A549 (cell line): ENCODE measurements around the gene RAPGEF6. TPM values are rescaled to one million over a fixed set of nuclear protein-coding genes. Genes with fewer than 3 reads are reported as not detected.

Source experiments
- ATAC-seq, 2 experiments: fragments of 200-7000 bp in 1 of 2; fragments of >200 bp in 1 of 2; cut with Nextera tagmentation in 1 of 2; cut with Tn5 transposase in 1 of 2; 3 replicates each; pipeline versions ENCODE4 v1.8.0 to v1.9.1; 2018 to 2020; ENCODE audit warnings: mild to moderate bottlenecking in 1 of 2, moderate library complexity in 1 of 2
- CTCF ChIA-PET: fragments of 300-600 bp; sonication (Branson Sonifier 250); formaldehyde crosslinking; extraction: SDS; loops from one replicate; lab custom pipeline; 2021; ENCODE audit warnings: antibody characterized with exemption, inconsistent platforms; lab: Yijun Ruan, JAX
- POLR2A ChIA-PET: fragments of 350-600 bp; formaldehyde crosslinking; extraction: SDS; loops from one replicate; lab custom pipeline; 2021; ENCODE audit warnings: antibody characterized with exemption, inconsistent platforms; lab: Yijun Ruan, JAX
- DNase-seq, 2 experiments: peaks; one replicate each; pipeline versions ENCODE4 v3.0.0 to v3.0.0-alpha.2; 2011 to 2016; ENCODE audit warnings: low read depth in 1 of 2, low spot score in 1 of 2
- FAIRE-seq: peaks from 2 replicates; lab custom pipeline; 2011; peaks lifted over from hg19 to GRCh38; lab: Jason Lieb, UNC
- H3K27ac ChIP-seq, 2 experiments: fragments of >200 bp; sonication (Bioruptor Twin); formaldehyde crosslinking; 3 replicates each; pipeline ENCODE4 v1.5.1; 2016 to 2017
- H3K4me1 ChIP-seq: fragments of >200 bp; sonication (Bioruptor Twin); formaldehyde crosslinking; 3 replicates; pipeline ENCODE4 v1.6.1; 2016
- H3K4me2 ChIP-seq: fragments of >200 bp; sonication (Bioruptor Twin); formaldehyde crosslinking; 3 replicates; pipeline ENCODE4 v1.6.1; 2016
- H3K4me3 ChIP-seq: fragments of >200 bp; sonication (Bioruptor Twin); formaldehyde crosslinking; 3 replicates; pipeline ENCODE4 v1.5.1; 2016
- H3K9me3 ChIP-seq: fragments of >200 bp; sonication (Bioruptor Twin); formaldehyde crosslinking; 3 replicates; pipeline ENCODE4 v1.6.1; 2016
- CBX2 ChIP-seq: fragments of 200-600 bp; sonication (generic); IDR thresholded peaks from 2 replicates; pipeline ENCODE4 v1.6.1; 2016; ENCODE audit warnings: low read depth, mild to moderate bottlenecking, borderline replicate concordance
- CBX8 ChIP-seq: fragments of 200-600 bp; sonication (generic); IDR thresholded peaks from 2 replicates; pipeline ENCODE4 v1.6.1; 2016
- CHD4 ChIP-seq: fragments of 200-600 bp; sonication (generic); IDR thresholded peaks from 2 replicates; pipeline ENCODE4 v1.6.1; 2016; ENCODE audit warnings: antibody characterized with exemption, mild to moderate bottlenecking, borderline replicate concordance
- EHF ChIP-seq: fragments of 250-450 bp; sonication (Bioruptor Pico); IDR thresholded peaks from 2 replicates; pipeline ENCODE4 v1.5.0; 2020; ENCODE audit warnings: mild to moderate bottlenecking
- EHMT2 ChIP-seq: fragments of 200-600 bp; sonication (generic); IDR thresholded peaks from 2 replicates; pipeline ENCODE4 v1.6.1; 2016; ENCODE audit warnings: antibody characterized with exemption, low read depth, mild to moderate bottlenecking, moderate library complexity
- EP300 ChIP-seq, 2 experiments: fragments of >200 bp; sonication (Bioruptor Twin); formaldehyde crosslinking; IDR thresholded peaks; 2 replicates in 1 of 2; 3 replicates in 1 of 2; pipeline ENCODE4 v1.6.1; 2016 to 2017
- ESRRA ChIP-seq: fragments of 150-350 bp; IDR thresholded peaks from 2 replicates; pipeline ENCODE4 v1.6.1; 2014; ENCODE audit warnings: mild to moderate bottlenecking, low read length, borderline replicate concordance
- HDAC2 ChIP-seq: fragments of 200-600 bp; sonication (generic); IDR thresholded peaks from 2 replicates; pipeline ENCODE4 v1.6.1; 2016
- HOXB13 ChIP-seq: fragments of 250-450 bp; sonication (Bioruptor Pico); IDR thresholded peaks from 2 replicates; pipeline ENCODE4 v1.5.0; 2020; ENCODE audit warnings: low read depth, mild to moderate bottlenecking, moderate library complexity
- JUN ChIP-seq, 2 experiments: fragments of >200 bp; sonication (Bioruptor Twin); formaldehyde crosslinking; IDR thresholded peaks; 2 replicates in 1 of 2; 3 replicates in 1 of 2; pipeline ENCODE4 v1.6.1; 2016 to 2017
- JUNB ChIP-seq: fragments of >200 bp; sonication (Bioruptor Twin); formaldehyde crosslinking; IDR thresholded peaks from 2 replicates; pipeline ENCODE4 v1.6.1; 2016
- KDM5A ChIP-seq: fragments of 200-600 bp; sonication (generic); IDR thresholded peaks from 2 replicates; pipeline ENCODE4 v1.6.1; 2016; ENCODE audit warnings: antibody characterized with exemption, mild to moderate bottlenecking
- MAFK ChIP-seq: fragments of 450-650 bp; IDR thresholded peaks from 2 replicates; pipeline ENCODE4 v1.6.1; 2014; ENCODE audit not compliant: partially characterized antibody
- MYC ChIP-seq: IDR thresholded peaks from 2 replicates; pipeline ENCODE4 v1.6.1; 2012; ENCODE audit warnings: mild to moderate bottlenecking, inconsistent platforms, low read length, improper control_type of control experiment, borderline replicate concordance
- NFE2L2 ChIP-seq: fragments of 150-350 bp; conservative IDR thresholded peaks from 2 replicates; pipeline ENCODE4 v1.6.1; 2014; ENCODE audit warnings: low read length
- PHF8 ChIP-seq: fragments of 200-600 bp; sonication (generic); IDR thresholded peaks from 2 replicates; pipeline ENCODE4 v1.6.1; 2016; ENCODE audit warnings: low read depth, mild to moderate bottlenecking, antibody characterized with exemption, moderate library complexity, borderline replicate concordance
- POLR2AphosphoS2 ChIP-seq: conservative IDR thresholded peaks from 2 replicates; pipeline ENCODE4 v1.6.1; 2012; ENCODE audit warnings: low read length, improper control_type of control experiment, inconsistent platforms
- RARB ChIP-seq: fragments of 250-450 bp; sonication (Bioruptor Pico); IDR thresholded peaks from 2 replicates; pipeline ENCODE4 v1.8.0; 2021; ENCODE audit warnings: mild to moderate bottlenecking, moderate library complexity
- RCOR1 ChIP-seq: fragments of 150-350 bp; IDR thresholded peaks from 2 replicates; pipeline ENCODE4 v1.6.1; 2014; ENCODE audit warnings: antibody characterized with exemption, low read length, low read depth
- RFX5 ChIP-seq: fragments of 450-650 bp; IDR thresholded peaks from 2 replicates; pipeline ENCODE4 v1.7.1; 2014; ENCODE audit warnings: antibody characterized with exemption, mild to moderate bottlenecking, moderate library complexity
- RNF2 ChIP-seq: fragments of 200-600 bp; sonication (generic); IDR thresholded peaks from 2 replicates; pipeline ENCODE4 v1.6.1; 2016; ENCODE audit warnings: low read depth, mild to moderate bottlenecking, antibody characterized with exemption, moderate library complexity, borderline replicate concordance
- SMC3 ChIP-seq: fragments of >200 bp; sonication (Bioruptor Twin); formaldehyde crosslinking; IDR thresholded peaks from 3 replicates; pipeline ENCODE4 v1.6.1; 2018; ENCODE audit warnings: inconsistent platforms
- WGBS: methylation state at CpG from one replicate; pipeline ENCODE4 v1.1.6; 2017; ENCODE audit errors: missing lambda C conversion rate; 5-methylcytosine and 5-hydroxymethylcytosine counted together
- polyA plus RNA-seq, 4 experiments: library from polyadenylated mRNA; depleted of rRNA in 3 of 4; stranded (reverse); fragments of >200 nt; fragmentation: RNase III in 1 of 4; extraction: RNeasy Plus Mini Kit Qiagen cat#74134 plus additional on column Dnase treatment in 1 of 4; gene quantifications; 2 replicates in 3 of 4; 3 replicates in 1 of 4; pipeline ENCODE4 v1.2.3, GENCODE V29; 2011 to 2017
- TF ChIP-seq, protein P1 (sequence below): fragments of >200 bp; sonication (Bioruptor Twin); formaldehyde crosslinking; IDR thresholded peaks from 2 replicates; pipeline ENCODE4 v1.6.1; 2016
- TF ChIP-seq, protein P2 (sequence below): IDR thresholded peaks from 2 replicates; pipeline ENCODE4 v1.6.1; 2012; ENCODE audit warnings: low read depth, borderline replicate concordance
- TF ChIP-seq, protein P3 (sequence below): fragments of 200-600 bp; sonication (generic); IDR thresholded peaks from 2 replicates; pipeline ENCODE4 v1.6.1; 2016; ENCODE audit warnings: antibody characterized with exemption, mild to moderate bottlenecking, moderate library complexity
- TF ChIP-seq, protein P4 (sequence below): fragments of 450-650 bp; IDR thresholded peaks from 2 replicates; pipeline ENCODE4 v1.6.1; 2014; ENCODE audit warnings: antibody characterized with exemption
- TF ChIP-seq, protein P5 (sequence below): fragments of 250-450 bp; sonication (Bioruptor Pico); IDR thresholded peaks from 2 replicates; pipeline ENCODE4 v1.5.0; 2021; ENCODE audit warnings: mild to moderate bottlenecking, moderate library complexity, borderline replicate concordance
- TF ChIP-seq, protein P6 (sequence below): fragments of >200 bp; sonication (Bioruptor Twin); formaldehyde crosslinking; IDR thresholded peaks from 3 replicates; pipeline ENCODE4 v1.5.1; 2016

The RAPGEF6 gene
- polyA plus RNA-seq, 2 of the 4 experiments (the other 2 are of a cell fraction), result 5.9 to 15.2 TPM

DNA sequence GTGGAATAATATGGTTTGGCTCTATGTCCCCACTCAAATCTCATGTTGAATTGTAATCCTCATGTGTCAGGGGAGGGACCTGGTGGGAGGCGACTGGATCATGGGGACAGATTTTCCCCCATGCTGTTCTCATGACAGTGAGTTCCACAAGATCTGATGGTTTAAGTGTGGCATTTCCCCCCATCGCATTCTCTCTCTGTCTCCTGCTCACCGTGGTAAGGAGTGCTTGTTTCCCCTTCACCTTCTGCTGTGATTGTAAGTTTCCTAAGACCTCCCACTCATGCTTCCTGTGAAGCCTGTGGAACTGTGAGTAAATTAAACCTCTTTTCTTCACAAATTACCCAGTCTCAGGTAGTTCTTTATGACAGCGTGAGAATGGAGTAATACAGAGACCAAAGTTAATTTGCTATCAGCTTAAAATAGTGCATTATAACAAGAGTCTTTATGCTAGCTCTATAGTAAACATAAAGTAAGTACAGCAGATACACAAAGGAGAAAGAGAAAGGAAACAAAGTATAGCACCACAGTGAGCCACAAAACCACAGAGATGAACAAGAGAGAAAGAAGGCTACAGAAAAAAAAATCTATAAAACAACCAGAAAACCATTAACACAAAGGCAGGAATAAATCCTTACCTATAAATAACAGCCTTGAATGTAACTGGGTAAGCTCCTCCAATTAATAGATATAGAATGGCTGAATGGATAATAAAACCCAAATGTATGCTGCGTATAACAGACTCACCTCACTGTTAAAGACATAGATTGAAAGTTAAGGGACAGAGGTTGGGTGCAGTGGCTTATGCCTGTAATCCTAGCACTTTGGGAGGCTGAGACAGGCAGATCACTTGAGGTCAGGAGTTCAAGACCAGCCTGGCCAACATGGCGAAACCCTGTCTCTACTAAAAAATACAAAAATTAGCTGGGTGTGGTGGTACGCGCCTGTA, 39.7 kb downstream of the RAPGEF6 start:
- Histone ChIP-seq H3K27ac (no peak overlapping the region), H3K9me3 (no peaks in the 10 kb centered on the region)
- no peak for ATAC-seq
- CTCF ChIA-PET, result interaction anchor here (0.6 kb wide), 1 partner anchor 319 kb away, joined by 3 read pairs; no protein-coding TSS in a partner anchor
- POLR2A ChIA-PET, result no interaction called here
- TF ChIP-seq CBX8, result no peak
- no peak for TF ChIP-seq POLR2AphosphoS2
- no peak for TF ChIP-seq EHF (CRISPR knock-in tag)
- no peak for TF ChIP-seq HDAC2
- TF ChIP-seq, protein P1, sequence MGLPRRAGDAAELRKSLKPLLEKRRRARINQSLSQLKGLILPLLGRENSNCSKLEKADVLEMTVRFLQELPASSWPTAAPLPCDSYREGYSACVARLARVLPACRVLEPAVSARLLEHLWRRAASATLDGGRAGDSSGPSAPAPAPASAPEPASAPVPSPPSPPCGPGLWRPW, result no peak
- TF ChIP-seq PHF8, result no peak
- TF ChIP-seq MYC, result no peak
- TF ChIP-seq EP300 (IDR thresholded peaks at IDR 0.05), result no peak
- TF ChIP-seq RNF2, result no peak
- TF ChIP-seq KDM5A, result no peak
- no peak for TF ChIP-seq RCOR1
- TF ChIP-seq JUNB, result no peak
- TF ChIP-seq JUN (IDR thresholded peaks at IDR 0.05), result no peak
- TF ChIP-seq, all 56 proteins: peak for 0
- Histone ChIP-seq H3K4me2 (no peak overlapping the region), H3K4me1 (no peaks in the 10 kb centered on the region), H3K4me3 (no peak overlapping the region)
- FAIRE-seq (no peak), DNase-seq (no peak)
- WGBS, result 93% methylated on average over 8 of the region's 8 CpGs

DNA sequence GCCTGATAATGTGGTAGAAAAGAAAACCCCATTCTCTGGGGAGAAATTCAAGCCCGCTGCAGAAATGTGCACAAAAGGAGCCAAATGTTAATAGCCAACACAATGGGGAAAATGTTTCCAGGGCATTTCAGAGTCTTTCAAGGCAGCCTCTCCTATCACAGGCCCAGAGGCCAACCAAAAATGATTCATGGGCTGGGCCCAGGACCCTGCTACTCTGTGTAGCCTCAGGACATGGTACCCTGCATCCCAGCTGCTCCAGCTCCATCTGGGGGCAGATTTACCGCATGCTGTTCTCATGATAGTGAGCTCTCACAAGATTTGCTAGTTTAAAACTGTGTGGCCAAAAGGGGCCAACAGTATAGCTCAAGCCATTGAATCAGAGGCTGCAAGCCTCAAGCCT, 41.1 kb downstream of the RAPGEF6 start:
- no peak for DNase-seq
- Histone ChIP-seq H3K27ac (no peak overlapping the region), H3K9me3 (no peaks in the 10 kb centered on the region), H3K4me3 (no peak overlapping the region), H3K4me1 (no peaks in the 10 kb centered on the region), H3K4me2 (no peak overlapping the region)
- POLR2A ChIA-PET, result no interaction called here
- no peak for ATAC-seq
- CTCF ChIA-PET, result interaction anchor here (0.9 kb wide), 1 partner anchor 414 kb away, joined by 3 read pairs; no protein-coding TSS in a partner anchor
- WGBS, result 98% methylated on average over 2 of the region's 2 CpGs
- FAIRE-seq, result no peak
- TF ChIP-seq, protein P2, sequence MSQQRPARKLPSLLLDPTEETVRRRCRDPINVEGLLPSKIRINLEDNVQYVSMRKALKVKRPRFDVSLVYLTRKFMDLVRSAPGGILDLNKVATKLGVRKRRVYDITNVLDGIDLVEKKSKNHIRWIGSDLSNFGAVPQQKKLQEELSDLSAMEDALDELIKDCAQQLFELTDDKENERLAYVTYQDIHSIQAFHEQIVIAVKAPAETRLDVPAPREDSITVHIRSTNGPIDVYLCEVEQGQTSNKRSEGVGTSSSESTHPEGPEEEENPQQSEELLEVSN, result no peak
- TF ChIP-seq EHMT2, result no peak
- no peak for TF ChIP-seq ESRRA
- no peak for TF ChIP-seq RNF2
- no peak for TF ChIP-seq HOXB13 (CRISPR knock-in tag)
- no peak for TF ChIP-seq CBX2
- no peak for TF ChIP-seq RCOR1
- no peak for TF ChIP-seq CHD4
- no peak for TF ChIP-seq SMC3
- TF ChIP-seq RARB (CRISPR knock-in tag), result no peak
- TF ChIP-seq RFX5, result no peak
- TF ChIP-seq, protein P3, sequence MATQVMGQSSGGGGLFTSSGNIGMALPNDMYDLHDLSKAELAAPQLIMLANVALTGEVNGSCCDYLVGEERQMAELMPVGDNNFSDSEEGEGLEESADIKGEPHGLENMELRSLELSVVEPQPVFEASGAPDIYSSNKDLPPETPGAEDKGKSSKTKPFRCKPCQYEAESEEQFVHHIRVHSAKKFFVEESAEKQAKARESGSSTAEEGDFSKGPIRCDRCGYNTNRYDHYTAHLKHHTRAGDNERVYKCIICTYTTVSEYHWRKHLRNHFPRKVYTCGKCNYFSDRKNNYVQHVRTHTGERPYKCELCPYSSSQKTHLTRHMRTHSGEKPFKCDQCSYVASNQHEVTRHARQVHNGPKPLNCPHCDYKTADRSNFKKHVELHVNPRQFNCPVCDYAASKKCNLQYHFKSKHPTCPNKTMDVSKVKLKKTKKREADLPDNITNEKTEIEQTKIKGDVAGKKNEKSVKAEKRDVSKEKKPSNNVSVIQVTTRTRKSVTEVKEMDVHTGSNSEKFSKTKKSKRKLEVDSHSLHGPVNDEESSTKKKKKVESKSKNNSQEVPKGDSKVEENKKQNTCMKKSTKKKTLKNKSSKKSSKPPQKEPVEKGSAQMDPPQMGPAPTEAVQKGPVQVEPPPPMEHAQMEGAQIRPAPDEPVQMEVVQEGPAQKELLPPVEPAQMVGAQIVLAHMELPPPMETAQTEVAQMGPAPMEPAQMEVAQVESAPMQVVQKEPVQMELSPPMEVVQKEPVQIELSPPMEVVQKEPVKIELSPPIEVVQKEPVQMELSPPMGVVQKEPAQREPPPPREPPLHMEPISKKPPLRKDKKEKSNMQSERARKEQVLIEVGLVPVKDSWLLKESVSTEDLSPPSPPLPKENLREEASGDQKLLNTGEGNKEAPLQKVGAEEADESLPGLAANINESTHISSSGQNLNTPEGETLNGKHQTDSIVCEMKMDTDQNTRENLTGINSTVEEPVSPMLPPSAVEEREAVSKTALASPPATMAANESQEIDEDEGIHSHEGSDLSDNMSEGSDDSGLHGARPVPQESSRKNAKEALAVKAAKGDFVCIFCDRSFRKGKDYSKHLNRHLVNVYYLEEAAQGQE, result no peak
- TF ChIP-seq, protein P4, sequence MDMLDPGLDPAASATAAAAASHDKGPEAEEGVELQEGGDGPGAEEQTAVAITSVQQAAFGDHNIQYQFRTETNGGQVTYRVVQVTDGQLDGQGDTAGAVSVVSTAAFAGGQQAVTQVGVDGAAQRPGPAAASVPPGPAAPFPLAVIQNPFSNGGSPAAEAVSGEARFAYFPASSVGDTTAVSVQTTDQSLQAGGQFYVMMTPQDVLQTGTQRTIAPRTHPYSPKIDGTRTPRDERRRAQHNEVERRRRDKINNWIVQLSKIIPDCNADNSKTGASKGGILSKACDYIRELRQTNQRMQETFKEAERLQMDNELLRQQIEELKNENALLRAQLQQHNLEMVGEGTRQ, result no peak
- TF ChIP-seq, protein P5, sequence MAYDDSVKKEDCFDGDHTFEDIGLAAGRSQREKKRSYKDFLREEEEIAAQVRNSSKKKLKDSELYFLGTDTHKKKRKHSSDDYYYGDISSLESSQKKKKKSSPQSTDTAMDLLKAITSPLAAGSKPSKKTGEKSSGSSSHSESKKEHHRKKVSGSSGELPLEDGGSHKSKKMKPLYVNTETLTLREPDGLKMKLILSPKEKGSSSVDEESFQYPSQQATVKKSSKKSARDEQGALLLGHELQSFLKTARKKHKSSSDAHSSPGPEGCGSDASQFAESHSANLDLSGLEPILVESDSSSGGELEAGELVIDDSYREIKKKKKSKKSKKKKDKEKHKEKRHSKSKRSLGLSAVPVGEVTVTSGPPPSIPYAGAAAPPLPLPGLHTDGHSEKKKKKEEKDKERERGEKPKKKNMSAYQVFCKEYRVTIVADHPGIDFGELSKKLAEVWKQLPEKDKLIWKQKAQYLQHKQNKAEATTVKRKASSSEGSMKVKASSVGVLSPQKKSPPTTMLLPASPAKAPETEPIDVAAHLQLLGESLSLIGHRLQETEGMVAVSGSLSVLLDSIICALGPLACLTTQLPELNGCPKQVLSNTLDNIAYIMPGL (CRISPR knock-in tag), result no peak
- TF ChIP-seq NFE2L2, result no peak
- no peak for TF ChIP-seq MAFK
- TF ChIP-seq, protein P6, sequence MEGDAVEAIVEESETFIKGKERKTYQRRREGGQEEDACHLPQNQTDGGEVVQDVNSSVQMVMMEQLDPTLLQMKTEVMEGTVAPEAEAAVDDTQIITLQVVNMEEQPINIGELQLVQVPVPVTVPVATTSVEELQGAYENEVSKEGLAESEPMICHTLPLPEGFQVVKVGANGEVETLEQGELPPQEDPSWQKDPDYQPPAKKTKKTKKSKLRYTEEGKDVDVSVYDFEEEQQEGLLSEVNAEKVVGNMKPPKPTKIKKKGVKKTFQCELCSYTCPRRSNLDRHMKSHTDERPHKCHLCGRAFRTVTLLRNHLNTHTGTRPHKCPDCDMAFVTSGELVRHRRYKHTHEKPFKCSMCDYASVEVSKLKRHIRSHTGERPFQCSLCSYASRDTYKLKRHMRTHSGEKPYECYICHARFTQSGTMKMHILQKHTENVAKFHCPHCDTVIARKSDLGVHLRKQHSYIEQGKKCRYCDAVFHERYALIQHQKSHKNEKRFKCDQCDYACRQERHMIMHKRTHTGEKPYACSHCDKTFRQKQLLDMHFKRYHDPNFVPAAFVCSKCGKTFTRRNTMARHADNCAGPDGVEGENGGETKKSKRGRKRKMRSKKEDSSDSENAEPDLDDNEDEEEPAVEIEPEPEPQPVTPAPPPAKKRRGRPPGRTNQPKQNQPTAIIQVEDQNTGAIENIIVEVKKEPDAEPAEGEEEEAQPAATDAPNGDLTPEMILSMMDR, result no peak
